HG02642 (cell line): ENCODE data around the gene CDKN2AIP.
"Not testable (repeated sequence)": the region's sequence is repeated elsewhere in the genome, so short reads cannot be mapped to it uniquely, and the experiment has no call there.

ENCODE experiments used
- ATAC-seq: cut with Tn5 transposase; IDR thresholded peaks from one replicate; pipeline ENCODE4 v1.9.1; 2021; ENCODE audit warnings: mild to moderate bottlenecking; ENCODE audit not compliant: unreplicated experiment, poor library complexity

Gene CDKN2AIP

DNA sequence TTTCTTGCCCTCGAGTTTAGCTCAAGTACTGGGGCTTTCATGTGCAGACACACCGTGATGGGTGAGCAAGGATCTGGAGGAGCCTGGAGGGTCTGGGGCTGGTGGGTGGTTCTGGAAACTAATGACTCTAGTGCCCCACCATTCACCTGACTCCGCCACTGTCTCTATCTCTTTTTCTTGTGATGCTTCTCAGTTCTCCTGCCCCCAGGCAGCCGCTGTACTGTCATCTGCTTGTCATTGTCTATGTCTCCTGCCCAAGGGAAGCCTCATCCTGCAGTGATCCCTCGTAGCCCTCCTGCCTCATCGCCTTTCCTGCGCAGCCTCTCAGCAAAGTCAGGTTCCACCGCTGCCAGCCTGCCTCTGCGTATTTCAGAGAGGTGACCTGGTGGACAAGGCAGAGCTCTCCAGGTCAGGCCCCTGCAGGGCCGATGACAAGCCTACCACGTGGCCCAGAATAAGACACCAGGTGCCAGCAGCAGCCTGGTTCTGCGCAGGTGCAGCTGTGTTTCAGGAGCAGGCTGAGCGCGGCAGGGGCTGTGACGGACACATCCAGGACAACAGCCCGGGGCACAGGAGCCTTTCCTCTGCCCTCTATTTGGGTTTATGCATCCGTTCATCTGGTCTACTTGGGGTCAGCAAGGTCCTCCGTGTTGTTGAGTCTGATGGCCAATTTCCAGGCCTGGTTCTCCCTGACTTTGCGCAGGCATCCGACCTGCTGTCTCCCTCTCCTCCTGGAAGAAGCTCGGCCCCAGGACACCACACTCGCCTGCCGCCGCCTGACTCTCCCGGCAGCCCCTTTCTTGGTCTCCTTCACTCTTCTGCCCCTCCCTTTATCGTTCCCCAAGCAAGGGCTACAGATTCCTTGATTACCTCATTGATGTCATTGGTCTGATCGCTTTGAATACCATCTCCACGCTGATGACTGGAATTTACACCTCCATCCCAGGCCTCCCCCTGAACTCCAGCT is 30.9 kb upstream of the CDKN2AIP start:
- no peak for ATAC-seq

DNA sequence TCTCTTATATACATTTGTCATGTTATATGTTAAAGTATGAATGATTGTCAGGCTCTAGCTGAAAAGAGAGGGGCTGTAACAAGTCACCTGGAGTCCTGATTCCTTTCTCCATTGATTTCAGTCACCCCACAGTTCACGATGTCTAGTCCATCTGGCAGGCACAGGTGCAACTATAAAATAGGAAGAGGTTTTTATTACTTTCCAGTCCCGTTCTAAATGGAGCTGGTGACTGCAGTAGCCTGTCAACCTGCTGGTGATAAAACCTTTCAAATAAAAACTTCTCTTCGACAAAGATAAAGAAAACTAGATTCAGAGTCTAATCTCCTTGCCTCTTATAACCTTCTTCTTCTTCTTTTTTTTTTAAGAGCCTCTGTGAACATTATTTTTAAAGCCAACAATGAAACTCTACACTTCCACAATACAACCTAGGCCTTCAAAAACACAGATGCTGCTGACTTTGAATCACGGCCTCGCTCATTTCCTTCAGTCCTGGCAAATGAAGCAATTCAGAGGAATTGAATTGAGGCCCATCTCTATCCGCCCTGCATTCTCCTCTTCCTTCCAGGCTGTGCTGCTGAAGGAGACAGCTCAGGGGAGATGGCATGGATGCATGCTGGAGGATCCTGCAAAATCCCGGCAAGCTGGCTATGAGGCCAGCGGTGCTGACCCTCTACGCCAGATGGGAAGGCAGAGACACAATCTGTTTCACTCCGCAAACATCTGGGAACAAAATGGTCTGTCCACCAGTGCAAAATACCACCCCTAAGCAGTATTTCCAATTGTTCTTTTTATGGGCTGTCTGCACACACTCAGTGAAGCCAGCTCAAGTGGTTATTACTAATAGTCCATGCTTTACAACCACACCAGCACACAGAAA is 27.3 kb upstream of the CDKN2AIP start:
- no peak for ATAC-seq

DNA sequence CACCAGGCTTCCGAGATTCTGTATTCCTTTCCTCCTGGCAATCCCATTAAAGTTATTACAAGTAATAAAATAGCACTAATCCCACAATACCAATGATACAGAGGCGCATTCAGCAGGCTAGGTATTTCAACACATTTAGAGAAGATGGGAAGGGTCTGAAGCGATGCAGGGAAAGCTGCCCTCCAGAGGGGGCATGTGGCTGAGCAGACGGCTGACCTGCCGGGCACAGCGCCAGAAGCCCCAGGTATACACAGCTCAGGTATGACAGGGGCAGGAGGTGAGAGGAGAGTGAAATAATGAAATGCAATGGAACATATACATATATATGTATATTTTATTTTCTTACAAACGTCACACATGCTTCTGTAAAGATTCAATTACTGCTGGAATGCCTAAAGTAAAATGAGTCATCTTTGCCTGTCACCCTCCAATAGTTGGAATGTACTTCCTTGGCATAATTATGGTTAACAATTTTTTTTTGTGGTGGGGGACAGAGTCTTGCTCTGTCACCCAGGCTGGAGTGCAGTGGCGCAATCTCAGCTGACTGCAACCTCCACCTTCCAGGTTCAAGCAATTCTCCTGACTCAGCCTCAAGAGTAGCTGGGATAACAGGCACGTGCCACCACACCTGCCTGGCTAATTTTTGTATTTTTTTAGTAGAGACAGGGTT is 21.3 kb upstream of the CDKN2AIP start:
- no peak for ATAC-seq

DNA sequence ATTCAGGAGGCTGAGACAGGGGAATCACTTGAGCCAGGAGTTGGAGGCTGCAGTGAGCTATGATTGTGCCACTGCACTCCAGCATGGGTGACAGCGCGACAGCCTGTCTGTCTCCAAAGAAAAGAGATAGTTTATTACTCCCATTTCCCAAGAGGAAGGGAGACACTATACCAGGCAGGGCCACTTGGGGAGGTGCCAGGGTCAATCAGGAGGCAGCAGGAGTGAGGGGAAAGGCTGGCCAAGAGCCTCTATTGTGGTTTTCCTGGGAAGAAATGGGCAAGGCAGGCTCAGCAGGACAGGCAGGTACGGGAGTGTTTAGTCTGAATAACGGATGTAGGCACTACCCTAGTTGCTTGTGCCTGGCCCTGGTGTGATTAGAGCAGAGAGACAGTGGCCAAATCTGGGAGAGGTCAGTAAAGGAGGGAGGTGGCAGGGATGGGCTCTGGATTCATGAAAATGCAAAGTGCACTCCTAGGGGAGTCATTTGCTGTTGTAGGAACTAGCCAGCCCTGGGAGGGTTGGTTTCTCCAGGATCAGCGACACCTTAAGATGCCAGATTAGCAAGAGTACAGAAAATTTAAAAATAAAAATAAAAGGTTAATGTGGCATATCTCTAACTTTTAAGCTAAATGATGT is 20.2 kb upstream of the CDKN2AIP start:
- ATAC-seq: no peak

DNA sequence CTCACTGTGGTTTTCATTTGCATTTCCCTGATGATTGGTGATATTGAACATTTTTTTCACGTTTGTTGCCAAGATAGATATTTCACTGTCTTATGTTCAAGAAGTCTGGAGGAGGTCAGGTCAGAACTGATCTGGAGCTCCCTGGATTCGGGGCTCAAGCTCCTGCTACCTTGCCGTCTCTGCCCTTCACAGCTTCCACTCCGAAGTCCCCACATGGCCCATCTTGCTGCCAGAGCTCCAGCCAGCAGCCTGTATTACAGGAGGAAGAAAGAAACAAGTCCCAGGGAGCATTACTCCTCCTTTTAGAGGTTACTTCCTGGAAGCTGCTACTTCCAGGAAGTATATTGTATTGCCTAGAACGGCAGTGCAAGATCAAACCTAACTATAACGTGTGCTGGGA is 17.9 kb upstream of the CDKN2AIP start:
- no peak for ATAC-seq

DNA sequence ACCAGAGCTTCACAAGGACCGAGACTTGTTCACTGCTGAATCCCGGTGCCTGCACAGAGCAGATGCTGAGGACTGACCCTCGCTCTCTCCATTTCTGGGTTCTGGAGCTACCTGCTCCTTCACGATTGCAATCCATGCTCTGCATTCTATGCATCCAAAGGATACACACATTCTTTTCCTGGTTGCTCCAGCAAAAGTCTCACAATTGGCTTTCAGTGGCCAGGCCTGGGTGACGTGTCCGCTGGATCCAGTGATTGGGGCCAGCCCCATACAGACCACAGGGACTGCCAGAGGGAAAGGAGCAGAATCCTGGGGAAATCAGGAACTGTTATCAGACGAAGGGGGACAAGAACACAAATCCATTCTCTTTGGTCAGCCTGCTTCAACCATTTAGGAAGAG is 14.9 kb upstream of the CDKN2AIP start:
- no peak for ATAC-seq

DNA sequence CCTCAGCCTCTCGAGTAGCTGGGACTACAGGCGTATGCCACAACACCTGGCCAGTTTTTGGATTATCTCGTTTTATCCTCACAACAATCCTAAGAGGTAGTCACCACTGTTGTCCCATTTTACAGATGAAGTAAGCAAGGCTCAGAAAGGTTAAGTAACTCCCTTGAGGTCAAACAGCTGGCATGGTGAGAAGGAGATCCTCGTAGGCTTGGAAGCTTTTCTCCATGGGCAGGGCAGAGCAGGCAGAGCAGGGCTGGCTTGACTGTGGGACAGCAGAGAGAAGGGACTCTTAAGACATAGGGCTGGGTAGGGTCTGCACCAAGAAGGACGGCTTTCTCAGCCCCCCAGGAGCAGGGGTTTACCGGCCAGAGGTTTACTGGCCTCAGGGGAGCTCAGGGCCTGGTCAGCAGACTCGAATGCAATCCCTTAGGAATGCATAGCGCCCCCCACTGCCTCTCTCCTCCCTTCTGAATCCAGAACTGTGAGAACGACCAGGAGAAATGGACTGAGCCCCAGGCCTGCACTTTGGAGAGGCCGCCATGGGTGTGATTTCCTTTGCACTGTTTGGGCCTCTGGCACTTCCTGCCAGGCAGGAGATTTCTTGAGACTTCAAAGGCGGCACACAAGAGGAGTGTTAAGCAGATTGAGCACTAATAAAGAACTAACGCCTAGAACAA is 14.0 kb upstream of the CDKN2AIP start:
- ATAC-seq: no peak

DNA sequence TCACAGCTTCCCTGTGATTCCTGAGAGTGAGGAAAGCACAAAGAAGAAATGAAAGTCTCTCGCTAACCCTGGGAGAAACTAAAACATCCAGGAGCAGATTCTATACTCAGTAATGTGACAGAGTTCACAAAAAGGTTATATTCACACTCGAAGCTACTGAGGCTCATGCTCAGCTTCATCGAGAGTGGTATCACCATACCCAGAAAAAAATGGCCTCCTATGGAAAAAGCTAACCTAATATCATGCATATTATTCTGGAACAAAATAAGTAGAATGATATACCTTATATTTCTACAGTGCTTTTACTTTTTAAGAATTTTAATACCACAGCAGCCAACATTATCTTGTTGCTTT is 13.5 kb upstream of the CDKN2AIP start:
- ATAC-seq: no peak

DNA sequence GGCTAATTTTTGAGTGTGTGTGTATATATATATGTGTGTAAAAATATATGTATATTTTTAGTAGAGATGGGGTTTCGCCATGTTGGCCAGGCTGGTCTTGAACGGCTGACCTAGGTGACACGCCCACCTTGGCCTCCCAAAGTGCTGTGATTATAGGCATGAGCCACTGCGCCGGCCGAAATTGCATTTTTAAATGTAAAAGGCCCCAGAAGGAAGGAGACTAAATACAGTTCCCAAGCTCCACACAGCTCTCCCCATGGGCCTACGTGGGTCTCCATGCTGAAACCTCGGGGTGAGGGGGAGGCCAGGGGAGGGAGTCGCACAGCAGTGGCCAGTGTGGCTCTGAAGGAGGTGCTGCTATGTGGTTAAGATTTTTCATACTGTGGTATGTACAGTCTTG is 12.8 kb upstream of the CDKN2AIP start:
- ATAC-seq: no peak

DNA sequence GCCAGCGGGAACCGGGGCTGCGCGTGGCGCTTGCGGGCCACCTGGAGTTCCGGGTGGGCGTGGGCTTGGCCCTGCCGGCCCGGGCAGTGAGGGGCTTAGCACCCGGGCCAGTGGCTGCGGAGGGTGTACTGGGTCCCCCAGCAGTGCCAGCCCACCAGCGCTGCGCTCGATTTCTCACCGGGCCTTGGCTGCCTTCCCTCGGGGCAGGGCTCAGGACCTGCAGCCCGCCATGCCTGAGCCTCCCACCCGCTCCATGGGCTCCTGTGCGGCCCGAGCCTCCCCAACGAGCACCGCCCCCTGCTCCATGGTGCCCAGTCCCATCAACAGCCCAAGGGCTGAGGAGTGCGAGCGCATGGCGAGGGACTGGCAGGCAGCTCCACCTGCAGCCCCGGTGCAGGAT is 11.3 kb upstream of the CDKN2AIP start:
- not testable (repeated sequence) for ATAC-seq

DNA sequence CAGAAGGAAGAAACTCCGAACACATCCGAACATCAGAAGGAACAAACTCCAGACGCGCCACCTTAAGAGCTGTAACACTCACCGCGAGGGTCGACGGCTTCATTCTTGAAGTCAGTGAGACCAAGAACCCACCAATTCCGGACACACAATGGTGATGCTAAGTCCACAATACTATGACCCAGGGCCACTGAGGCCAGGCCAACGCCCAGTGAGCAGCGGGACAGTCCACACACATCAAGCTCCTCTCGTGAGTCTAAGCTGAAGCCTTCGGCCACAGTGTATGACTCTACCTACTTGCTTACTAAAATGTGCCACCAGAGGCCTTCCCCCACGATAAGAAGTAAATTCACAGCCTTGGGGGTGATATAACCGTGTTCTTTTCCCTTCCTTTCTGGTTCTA is 10.2 kb upstream of the CDKN2AIP start:
- no peak for ATAC-seq

DNA sequence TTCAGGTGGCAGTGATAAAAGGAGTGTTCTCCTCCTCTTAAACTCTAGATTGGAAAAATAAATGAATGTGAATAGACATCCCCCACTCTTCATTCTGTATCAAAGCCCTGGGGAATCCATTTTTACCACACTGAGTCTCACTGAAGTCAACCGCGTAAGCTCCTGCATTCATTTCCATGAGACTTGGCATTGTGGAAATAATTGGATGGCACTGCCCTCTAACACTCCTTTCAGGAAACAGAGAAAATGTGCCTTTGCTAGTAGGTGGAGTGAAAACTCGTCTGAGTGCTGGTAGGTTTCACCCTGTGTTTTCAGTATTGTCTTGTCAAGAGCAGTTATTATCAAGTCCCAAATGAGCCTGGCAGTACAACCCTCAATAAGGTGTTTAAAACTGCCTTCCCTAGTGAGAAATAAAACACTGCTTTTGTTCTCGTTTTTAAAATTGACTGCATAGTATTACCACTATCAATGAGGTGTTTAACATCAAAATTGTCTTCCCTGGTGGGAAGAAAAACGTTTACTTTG is 9.7 kb upstream of the CDKN2AIP start:
- ATAC-seq: no peak

DNA sequence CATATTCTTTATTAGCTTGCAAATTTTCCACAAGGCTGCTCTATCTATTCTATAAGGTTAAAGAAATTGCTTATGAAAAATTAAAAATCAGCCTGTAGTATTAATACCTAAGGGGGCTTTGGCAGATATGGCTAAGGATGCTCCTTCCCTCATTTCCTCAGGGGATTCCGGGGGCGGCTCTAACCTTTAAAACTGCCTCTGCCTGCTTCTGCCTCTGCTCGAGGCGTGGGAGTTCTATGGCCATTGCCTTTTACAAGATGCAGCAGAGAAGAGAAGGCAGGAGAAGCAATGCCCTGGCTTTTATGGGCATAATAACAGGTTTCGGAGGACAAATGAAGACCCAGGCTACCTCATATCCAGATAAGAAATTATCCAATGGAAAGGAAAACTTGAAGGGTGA is 8.6 kb upstream of the CDKN2AIP start:
- no peak for ATAC-seq

DNA sequence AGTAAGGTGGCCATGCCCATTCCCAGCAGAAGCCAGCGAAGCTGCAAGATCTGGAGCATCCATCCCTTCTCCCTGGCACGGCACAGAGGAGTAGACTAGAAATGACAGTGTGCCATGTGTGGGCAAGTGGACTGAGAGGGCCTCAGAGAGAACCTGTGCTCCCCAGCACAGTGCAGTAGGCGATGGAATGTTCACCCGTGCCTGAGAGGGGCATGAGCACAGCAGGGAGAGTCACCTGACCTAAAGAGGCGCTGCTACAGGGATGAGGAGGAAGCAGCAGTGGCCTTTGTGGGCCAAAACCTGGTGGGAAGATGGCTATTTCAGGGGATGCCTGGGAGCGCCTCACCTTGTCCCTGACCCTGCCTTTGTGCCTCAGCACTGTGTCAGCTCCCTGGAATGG is 8.0 kb upstream of the CDKN2AIP start:
- no peak for ATAC-seq

DNA sequence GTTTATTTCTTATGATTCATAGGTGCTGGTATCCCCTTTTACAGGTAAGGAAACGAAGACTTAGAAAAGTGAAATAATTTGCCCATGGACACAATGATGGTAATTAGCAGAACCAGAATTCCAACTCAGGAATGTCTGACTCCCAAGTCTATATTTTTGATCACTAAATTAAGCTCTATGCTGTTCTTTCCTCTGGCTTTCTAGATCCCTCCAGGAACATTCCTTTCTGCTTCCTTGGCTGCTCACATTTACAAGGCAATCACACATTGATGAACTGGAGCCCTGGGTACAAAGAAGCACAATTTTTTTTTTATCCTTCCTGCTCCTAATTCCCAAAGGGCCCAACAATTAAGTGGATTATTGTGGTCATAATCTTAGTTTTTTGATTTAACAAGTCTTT is 7.0 kb upstream of the CDKN2AIP start:
- ATAC-seq: no peak

DNA sequence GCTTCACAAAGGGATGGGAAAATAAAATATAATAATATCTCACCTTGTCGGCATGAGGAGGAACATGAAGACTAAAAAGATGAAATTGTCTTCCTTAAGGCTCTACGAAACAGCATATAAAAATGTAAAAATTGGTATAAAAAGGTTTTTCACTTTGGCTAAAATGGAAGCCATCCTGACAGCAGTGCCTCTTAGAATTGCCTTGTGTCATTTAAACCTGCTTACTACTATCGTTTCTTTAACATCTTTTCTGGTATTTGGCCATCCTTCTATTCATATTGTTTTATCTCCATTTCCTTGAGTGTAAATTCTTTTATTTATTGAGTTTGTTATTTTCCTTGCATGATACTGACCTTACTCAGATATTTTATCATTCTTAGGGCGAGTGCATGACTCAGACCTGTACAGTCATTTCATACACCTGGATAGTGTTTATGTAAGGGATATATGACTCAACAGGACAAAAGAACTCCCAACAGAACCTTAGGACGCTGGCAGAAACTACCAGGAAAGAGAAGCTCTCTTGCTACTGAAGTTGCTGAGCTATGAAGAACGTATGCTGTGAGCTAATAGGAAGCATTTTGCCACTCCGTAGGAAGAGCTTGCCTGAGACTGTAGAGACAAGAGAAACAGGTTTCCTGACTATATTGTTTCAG is 5.8 kb upstream of the CDKN2AIP start:
- no peak for ATAC-seq

DNA sequence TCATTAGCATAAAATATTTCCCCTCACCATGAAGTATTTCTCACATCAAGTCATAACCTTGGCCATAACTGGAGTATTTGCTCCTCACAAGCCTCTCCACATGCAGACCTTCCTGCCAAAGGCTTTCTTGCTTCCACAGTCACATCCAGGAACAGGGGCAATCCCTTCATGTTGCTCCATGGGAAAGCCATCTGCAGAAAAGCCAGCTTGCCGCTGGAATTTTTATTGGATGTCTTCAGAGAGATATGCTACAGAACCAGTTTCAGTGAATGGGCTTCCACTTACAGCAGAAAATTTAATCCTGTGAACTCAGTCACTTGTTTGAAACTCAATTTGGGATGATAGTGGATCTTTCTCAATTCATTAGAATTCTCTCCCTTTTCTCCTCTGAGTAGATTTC is 3.2 kb upstream of the CDKN2AIP start:
- ATAC-seq: no peak

DNA sequence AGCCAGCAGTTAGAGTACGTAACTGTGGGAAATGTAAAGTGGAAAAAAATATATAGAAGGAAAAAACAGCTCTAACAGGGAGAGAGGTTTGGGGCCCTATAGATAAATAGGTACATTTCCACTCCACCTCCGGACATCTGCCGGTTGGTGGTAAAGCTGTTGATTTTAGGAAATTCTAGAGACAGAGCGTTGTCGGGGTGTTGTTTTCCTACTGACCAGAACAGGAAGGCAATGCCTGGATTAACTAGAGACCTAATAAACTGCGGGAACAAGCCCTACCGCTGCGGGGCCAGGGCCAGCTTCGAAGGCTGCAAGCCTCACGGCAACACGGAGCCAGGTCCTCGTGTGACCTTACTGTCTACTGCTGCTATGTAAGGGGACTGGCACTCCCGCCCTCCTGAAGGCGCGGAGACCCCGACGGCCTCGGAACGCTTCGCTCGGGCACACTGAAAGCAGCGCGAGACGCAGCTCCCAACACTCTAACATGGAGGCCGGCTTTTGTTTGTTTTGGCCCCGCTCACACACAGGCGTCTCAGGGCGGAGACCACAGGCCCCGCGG is 702 bp upstream of the CDKN2AIP start:
- no peak for ATAC-seq

DNA sequence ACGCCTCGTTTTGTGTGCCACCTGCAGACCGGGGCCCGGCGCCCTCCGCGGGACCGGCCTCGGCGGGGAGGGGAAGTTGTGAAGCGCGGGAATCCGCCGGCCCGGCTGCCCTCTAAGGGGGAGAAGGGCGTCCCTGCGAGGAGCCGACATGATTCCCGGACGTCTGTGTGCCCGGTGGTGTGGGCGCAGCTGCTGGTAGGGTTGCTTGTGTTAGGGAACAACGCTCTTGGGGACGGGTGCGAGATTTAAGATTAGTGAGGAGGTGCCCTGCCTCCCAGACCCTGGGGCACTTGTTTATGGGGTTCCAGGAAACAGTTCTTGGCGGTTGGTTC is 627 bp downstream of the CDKN2AIP start:
- ATAC-seq: peak; percentile 28
